GM21447 (cell line): ENCODE results near the gene LSAMP.
"Not testable (repeated sequence)": the region's sequence is repeated elsewhere in the genome, so short reads cannot be mapped to it uniquely, and the experiment has no call there.

Experiments used
- ATAC-seq: cut with Tn5 transposase; IDR thresholded peaks from one replicate; pipeline ENCODE4 v1.9.1; 2021; ENCODE audit not compliant: unreplicated experiment

Gene LSAMP

DNA sequence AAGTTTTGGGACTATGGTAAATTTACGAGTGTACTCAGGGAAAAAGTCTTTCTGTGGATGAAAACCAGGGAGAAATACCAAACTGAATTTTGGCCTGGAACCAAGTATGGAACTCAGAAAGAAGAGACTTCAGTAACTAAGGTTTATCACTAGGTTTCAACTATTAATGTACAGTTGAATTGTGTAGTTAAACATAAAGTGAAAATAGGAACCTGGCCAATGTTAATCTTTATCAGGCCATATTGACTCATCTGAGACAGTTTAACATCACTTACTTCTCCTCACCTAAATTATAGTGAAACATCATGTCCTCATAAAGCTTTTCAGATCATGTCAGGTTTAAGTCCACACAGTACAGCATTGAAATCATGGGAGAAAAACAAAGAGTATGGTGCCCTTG is 197.7 kb downstream of the LSAMP start:
- ATAC-seq = no peak

- no peak for ATAC-seq
Observed at GRCh38 chr3:116246406-116246980, 198.8 kb downstream of the LSAMP start.

GRCh38 chr3:116242825-116243224 is 202.5 kb downstream of the LSAMP start:
- no peak for ATAC-seq

DNA sequence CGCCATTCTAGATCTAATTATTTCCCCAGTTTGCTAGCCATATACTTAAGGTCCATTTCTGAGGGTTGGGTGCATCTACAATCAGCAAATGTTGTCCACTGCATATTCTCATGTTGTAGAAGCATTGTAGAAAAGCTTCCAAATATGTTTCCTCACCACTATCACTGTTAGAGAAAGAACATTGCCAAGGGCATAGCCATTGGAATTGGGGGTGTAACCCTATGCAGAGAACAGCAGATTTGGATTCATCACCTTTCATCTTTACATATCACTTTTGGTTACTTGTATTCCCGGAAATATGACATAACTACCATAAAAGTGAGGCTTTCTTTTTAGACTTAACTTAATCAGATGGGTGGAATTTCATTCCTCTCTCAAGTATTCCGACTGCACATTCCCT is 203.6 kb downstream of the LSAMP start:
- no peak for ATAC-seq

DNA sequence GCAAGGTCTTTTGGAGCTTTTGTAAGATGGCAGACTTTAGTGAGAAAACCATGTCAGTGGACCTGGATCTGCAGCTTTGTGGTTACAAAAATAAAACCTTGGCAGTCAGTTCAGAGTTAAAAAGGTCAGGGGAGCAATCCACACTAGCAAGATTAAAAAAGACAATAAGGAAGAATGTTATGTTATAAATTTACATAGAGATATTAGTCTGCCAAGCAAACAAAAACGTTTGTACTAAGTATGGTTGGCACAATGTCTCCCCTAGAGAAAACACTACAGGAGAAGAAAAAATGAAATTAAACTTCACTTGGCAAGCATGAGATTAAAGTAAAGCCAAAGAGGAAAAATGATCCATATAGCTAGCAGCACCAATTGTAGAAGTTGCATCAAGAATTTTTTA is 205.0 kb downstream of the LSAMP start:
- ATAC-seq = no peak

DNA sequence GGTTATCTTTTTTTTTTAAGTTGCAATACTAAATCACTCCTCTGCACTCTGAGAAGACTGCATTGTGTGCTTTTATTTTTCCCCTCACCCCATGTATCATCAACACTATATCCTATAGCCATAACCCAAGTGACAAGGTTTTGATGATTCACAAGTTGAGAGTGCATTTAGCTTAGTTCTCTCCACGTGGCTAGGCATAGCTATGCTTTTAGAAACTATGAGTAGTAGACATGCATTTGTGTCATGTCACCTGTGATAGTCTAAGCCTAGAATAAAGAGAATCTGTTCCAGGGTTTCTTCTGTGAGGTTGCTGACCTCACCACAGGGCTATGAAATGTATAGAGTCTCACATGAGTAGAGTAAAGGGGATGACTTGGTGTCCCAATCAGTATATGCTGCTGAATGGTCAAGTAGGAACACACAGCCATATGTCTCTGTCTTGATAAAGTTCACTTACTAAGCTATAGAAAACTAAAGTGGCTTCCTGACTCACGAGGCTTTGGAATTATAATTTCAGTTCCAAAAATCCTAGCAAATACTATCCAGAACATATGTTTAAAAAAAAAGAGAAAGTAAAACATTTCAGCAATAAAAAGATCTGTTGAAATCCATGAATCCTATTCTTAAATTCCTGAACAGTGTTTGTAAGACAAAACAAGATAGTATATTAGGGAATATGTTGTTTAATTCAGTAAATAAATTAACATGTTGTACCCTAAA is 206.3 kb downstream of the LSAMP start:
- ATAC-seq = no peak

DNA sequence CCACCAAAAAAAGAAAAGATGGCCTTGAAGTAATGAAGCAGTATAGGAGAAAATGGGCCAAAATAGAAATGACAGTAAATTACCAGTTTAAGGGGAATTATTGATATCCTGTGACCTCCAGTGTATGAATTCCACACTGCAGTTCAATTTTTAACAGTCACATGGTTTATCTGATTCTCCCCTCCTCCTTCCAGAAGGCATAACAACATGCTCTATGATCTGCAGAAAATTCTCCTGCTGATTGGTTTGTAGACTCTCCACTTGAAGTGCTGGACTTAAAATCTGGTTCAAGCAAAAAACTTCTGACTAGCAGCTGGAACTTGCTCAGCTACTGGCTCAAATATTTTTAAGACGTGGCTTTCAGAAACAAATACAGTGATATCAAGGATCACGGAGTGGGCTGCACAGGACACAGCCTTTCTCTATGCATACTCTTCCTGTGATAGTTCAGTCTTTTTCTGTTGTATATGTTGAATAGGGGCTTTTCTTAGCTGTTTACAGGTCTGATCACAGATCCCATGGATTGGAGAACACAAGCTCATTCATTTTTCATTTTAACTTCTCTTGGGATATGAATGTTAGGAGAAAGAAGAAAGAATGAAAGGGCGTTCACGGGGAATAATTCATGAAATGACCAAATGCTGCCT is 211.5 kb downstream of the LSAMP start:
- no peak for ATAC-seq

- ATAC-seq = no peak
Observed at GRCh38 chr3:116230431-116231020, 214.8 kb downstream of the LSAMP start.

DNA sequence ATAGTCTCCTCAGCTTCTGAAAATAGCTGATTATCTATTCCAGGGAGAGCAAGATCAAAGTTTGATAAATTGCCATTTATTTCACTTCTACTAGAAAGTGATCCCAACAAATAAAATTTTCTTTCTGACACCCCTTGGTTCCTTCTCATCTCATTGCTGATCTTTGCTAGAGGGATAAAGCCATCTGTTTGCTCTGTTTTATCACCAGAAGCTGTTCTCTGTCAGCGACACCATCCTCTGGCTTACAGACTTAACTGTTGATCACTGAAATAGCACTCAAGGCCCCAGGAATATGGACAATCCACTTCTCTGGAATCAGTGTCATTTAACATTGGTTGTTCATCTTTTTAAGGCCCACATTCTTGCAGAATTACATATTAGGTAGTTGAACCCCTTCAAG is 219.0 kb downstream of the LSAMP start:
- ATAC-seq = no peak

DNA sequence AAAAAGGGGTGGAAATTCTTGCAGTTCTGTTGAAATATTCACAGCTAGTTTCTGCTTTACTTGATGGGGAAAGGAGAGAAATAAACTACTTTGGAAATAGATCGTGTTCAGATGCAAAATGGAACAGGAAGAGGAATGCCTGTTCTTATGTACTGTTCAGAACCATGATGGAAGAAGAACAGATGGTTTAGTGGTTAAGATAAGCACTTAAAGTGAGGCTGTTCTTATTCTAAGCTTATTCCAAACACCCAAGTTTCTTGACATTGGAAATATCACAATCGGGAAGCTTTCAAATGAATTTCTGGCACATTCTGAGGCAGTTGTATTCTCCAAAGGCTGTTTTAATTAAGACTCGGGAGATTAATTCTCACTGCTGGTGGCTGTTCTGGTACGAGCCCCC is 228.5 kb downstream of the LSAMP start:
- no peak for ATAC-seq

- ATAC-seq = no peak
Observed at GRCh38 chr3:116211901-116212300, 233.4 kb downstream of the LSAMP start.

DNA sequence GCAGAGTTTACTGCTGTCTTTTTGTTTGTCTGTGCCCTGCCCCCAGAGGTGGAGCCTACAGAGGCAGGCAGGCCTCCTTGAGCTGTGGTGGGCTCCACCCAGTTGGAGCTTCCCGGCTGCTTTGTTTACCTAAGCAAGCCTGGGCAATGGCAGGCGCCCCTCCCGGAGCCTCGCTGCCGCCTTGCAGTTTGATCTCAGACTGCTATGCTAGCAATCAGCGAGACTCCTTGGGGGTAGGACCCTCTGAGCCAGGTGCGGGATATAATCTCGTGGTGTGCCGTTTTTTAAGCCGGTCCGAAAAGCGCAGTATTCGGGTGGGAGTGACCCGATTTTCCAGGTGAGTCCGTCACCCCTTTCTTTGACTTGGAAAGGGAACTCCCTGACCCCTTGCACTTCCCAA is 236.5 kb downstream of the LSAMP start:
- ATAC-seq = not testable (repeated sequence)

DNA sequence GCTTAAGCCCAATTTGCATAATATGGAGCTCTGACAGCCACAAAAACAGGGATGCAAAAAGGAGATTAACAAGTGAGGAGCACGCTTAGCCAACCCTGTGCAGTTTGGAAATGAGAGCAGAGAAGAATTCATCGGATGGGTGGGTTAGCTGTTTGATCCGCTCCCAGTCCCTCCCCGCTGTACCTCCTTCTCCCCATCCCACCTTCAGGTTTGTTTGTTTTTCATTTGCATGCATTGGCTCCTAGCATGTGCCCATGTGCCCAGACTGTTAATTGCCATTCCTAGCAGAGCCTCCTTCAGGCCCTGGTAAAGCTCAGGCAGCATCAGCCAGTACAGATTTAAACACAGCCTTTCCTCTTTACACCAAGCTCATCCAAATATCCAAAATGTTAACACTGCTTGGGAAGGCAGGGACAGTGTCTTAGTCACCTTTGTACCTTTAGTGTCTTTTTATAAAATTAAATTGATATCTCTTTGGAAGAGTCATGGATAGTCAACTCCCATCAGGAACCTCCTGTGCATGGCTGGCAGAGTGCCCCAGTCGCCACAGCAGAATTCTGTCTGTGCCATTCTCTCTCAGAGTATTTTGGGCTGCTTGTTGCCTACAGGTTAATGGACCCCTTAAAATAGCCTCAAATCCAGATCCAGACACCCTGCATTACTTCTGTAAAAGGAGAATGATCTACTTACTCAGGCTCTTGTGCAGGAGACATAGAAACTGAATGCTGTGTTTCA is 244.2 kb downstream of the LSAMP start:
- ATAC-seq = no peak

DNA sequence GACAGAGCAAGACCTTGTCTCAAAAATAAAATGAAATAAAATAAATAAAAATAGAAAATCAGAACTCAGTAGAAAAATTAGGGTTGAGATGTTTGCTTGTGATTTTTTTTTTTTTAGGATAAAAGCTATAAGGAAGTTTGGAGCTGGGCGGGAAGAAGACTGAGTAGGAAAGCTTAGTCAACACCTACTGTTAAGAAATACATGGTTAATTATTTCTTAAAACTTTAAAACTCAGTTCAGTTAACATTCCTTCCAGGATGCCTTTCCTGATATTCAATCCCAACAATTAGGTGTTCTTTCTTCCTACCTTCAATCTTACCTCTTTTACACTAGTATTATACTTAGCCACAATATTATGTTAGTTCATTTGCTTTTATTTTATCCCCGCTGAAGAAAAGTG is 246.2 kb downstream of the LSAMP start:
- ATAC-seq = no peak

DNA sequence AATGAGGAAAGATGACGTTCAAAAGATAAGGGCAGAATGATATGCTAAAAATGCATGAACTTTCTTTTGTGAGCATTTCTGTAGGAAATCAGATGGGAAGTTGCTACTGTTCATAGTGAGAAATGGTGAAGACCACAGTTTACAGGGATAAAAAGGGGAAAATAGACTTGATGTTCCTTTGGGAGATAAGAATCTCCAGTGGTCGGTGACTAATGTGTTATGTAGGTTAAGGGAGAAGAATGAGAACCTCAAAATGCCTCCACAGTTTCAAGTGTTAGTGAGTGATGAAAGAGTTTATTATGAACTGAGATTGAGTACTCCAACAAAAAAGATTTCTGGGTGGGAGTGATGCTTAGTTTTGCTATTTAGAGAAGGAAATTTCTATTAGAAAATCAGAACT is 247.2 kb downstream of the LSAMP start:
- no peak for ATAC-seq

DNA sequence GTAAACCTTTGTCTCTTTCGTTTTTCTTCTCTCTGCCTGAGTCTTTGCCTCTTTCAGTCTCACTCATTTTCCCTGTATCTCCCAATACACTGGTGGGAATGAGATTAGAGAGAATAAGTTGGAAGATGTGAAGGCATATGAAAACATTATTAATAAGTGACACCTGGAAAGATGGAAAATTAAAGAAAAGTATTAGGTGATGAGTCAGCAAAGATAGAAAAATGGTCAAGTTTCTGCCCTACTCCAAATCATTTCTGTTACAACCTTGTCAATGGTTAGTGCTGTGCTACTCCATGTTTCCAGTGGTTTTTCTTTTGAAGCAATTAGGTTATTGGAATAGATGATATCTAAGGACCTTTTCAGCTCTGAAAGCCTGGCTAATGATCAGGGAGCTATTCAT is 252.8 kb downstream of the LSAMP start:
- ATAC-seq = no peak

- no peak for ATAC-seq
Observed at GRCh38 chr3:116191409-116191808, 253.9 kb downstream of the LSAMP start.

DNA sequence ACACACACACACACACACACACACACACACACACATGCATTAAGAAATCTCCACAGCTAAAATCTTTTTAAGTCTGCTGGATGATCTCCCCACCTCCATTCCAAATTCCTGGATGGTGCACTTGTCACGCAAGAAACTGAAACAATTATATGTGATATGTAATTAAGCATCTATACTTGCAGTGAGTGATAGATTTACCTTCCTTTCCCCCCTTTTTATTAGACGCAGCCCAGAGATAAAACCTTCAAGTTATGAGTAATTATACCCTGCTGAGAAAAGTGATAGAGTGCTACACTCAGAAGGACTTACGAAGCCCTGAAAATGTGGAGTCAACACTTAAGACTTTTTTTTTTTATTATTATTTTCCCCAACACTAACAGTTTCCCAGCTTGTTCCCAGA is 255.2 kb downstream of the LSAMP start:
- no peak for ATAC-seq

GRCh38 chr3:116188231-116188785 is 257.0 kb downstream of the LSAMP start:
- no peak for ATAC-seq

DNA sequence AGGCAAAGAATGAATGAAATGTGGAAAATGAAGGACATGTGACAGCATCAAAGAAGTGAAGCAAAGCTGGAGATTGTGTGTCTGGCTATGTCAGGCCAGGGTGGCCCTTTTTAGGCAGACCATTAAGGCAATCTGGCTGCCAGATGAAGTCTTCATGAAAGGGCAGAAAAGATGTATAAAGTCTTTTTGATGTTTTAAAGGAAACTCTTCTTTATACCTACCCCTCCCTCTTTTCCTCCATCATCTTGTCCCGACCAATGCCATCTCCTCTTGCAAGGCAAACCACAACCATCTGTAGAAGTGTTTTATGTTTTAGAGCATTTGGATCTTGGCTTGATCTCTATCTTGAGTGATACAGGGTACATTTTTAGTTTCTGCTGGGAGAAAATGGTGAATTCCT is 259.2 kb downstream of the LSAMP start:
- ATAC-seq = no peak

DNA sequence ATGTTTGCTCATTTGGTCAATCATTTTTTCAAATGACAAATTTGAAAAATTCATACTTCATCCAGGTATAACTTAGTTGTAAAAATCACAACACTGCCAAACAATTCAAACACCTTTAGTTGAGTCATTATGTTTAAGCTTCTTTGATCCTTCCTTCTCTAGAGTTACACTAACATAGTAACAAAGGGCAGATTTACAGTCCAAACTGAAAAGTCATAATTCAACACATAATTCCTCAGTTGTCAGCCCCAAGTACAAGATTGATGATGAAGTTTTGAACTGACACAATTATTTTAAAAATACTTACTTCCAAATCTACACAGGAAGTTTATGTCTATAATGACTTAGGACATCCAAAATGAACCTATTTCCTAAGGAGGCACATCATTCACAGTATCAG is 264.1 kb downstream of the LSAMP start:
- no peak for ATAC-seq
